Hepatocyte (in vitro differentiated cells): ENCODE data around the gene OSMR. TPM values are rescaled to one million over a fixed set of nuclear protein-coding genes. Genes with fewer than 3 reads are reported as not detected.
"Not testable (repeated sequence)": the region's sequence is repeated elsewhere in the genome, so short reads cannot be mapped to it uniquely, and the experiment has no call there.

Source experiments
- DNase-seq: peaks from one replicate; pipeline ENCODE4 v3.0.0-alpha.2; 2016; ENCODE audit warnings: low spot score
- H2AFZ ChIP-seq: fragments of 200-600 bp; sonication (generic); 2 replicates; pipeline ENCODE4 v1.6.0; 2016; ENCODE audit warnings: antibody characterized with exemption, mild to moderate bottlenecking
- H3K27ac ChIP-seq: fragments of 200-600 bp; sonication (generic); 2 replicates; pipeline ENCODE4 v1.5.1; 2016; ENCODE audit warnings: mild to moderate bottlenecking
- H3K27me3 ChIP-seq: fragments of 200-600 bp; sonication (generic); 2 replicates; pipeline ENCODE4 v1.6.1; 2016
- H3K36me3 ChIP-seq: fragments of 200-600 bp; sonication (generic); replicated peaks from 2 replicates; pipeline ENCODE4 v1.5.1; 2016; ENCODE audit warnings: low read depth; ENCODE audit not compliant: insufficient read depth
- H3K4me1 ChIP-seq: fragments of 200-600 bp; sonication (generic); 2 replicates; pipeline ENCODE4 v1.5.1; 2016; ENCODE audit warnings: mild to moderate bottlenecking, moderate library complexity; ENCODE audit not compliant: insufficient read depth
- H3K4me2 ChIP-seq: fragments of 200-600 bp; sonication (generic); 2 replicates; pipeline ENCODE4 v1.6.0; 2016
- H3K4me3 ChIP-seq: fragments of 200-600 bp; sonication (generic); 2 replicates; pipeline ENCODE4 v1.5.1; 2016; ENCODE audit warnings: mild to moderate bottlenecking
- H3K79me2 ChIP-seq: fragments of 200-600 bp; sonication (generic); 2 replicates; pipeline ENCODE4 v1.6.0; 2017; ENCODE audit warnings: mild to moderate bottlenecking
- H3K9me2 ChIP-seq: fragments of 200-600 bp; sonication (generic); replicated peaks from 2 replicates; pipeline ENCODE4 v1.6.0; 2017; ENCODE audit warnings: mild to moderate bottlenecking; ENCODE audit not compliant: insufficient read depth
- H3K9me3 ChIP-seq: fragments of 200-600 bp; sonication (generic); 2 replicates; pipeline ENCODE4 v1.5.1; 2016; ENCODE audit warnings: low read depth, mild to moderate bottlenecking
- H4K20me1 ChIP-seq: fragments of 200-600 bp; sonication (generic); 2 replicates; pipeline ENCODE4 v1.6.0; 2016; ENCODE audit warnings: mild to moderate bottlenecking; ENCODE audit not compliant: insufficient read depth, poor library complexity, severe bottlenecking
- EZH2 ChIP-seq: fragments of 200-600 bp; sonication (generic); IDR thresholded peaks from 2 replicates; pipeline ENCODE4 v1.6.1; 2016; ENCODE audit warnings: antibody characterized with exemption, mild to moderate bottlenecking, borderline replicate concordance
- EZH2phosphoT487 ChIP-seq: fragments of 200-600 bp; sonication (generic); IDR thresholded peaks from one replicate; pipeline ENCODE4 v1.6.1; 2018; ENCODE audit warnings: antibody characterized with exemption, mild to moderate bottlenecking, low read depth, moderate library complexity; ENCODE audit not compliant: unreplicated experiment, severe bottlenecking
- WGBS: methylation state at CpG from one replicate; pipeline ENCODE4 v1.1.6; 2016; ENCODE audit warnings: low lambda C conversion rate; ENCODE audit errors: missing lambda C conversion rate; 5-methylcytosine and 5-hydroxymethylcytosine counted together
- polyA plus RNA-seq: library from polyadenylated mRNA; unstranded; fragments of >200 nt; fragmentation: Nextera tagmentation; extraction: Ambion mirVana; gene quantifications from 2 replicates; pipeline ENCODE4 v1.2.1, GENCODE V29; 2016
- total RNA-seq: library from RNA; depleted of rRNA; stranded (reverse); fragments of >200 nt; gene quantifications from 2 replicates; pipeline ENCODE4 v1.2.3, GENCODE V29; 2014
- TF ChIP-seq, protein P1 (sequence below): fragments of 200-600 bp; sonication (generic); IDR thresholded peaks from 2 replicates; pipeline ENCODE4 v1.5.1; 2016; ENCODE audit warnings: antibody characterized with exemption, mild to moderate bottlenecking; ENCODE audit not compliant: poor library complexity

OSMR gene
- total and polyA plus RNA-seq, 2 experiments from 2014 or later = 15.1 to 17.6 TPM

- peaks cover 39% of the 10 kb centered on the region for H3K79me2 ChIP-seq
- TF ChIP-seq EZH2phosphoT487 = no peak
- TF ChIP-seq EZH2 = no peak
- TF ChIP-seq, protein P1, sequence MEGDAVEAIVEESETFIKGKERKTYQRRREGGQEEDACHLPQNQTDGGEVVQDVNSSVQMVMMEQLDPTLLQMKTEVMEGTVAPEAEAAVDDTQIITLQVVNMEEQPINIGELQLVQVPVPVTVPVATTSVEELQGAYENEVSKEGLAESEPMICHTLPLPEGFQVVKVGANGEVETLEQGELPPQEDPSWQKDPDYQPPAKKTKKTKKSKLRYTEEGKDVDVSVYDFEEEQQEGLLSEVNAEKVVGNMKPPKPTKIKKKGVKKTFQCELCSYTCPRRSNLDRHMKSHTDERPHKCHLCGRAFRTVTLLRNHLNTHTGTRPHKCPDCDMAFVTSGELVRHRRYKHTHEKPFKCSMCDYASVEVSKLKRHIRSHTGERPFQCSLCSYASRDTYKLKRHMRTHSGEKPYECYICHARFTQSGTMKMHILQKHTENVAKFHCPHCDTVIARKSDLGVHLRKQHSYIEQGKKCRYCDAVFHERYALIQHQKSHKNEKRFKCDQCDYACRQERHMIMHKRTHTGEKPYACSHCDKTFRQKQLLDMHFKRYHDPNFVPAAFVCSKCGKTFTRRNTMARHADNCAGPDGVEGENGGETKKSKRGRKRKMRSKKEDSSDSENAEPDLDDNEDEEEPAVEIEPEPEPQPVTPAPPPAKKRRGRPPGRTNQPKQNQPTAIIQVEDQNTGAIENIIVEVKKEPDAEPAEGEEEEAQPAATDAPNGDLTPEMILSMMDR = no peak
Measured at GRCh38 chr5:38847559-38848347, 1.9 kb downstream of the OSMR start.

GRCh38 chr5:38848637-38849036 is 2.8 kb downstream of the OSMR start:
- no peak for DNase-seq

More at GRCh38 chr5:38847559-38848347, 1.9 kb downstream of the OSMR start:
- peak overlapping the region; percentile 85 for H3K4me2 ChIP-seq
- no peaks in the 10 kb centered on the region for H3K36me3 ChIP-seq
- H3K4me3 ChIP-seq = no peak overlapping the region
- DNase-seq = no peak
- no peaks in the 10 kb centered on the region for H3K4me1 ChIP-seq
- H2AFZ ChIP-seq = no peak overlapping the region
- peaks cover 18% of the 10 kb centered on the region for H3K27me3 ChIP-seq
- H4K20me1 ChIP-seq = no peaks in the 10 kb centered on the region
- H3K9me3 ChIP-seq = no peaks in the 10 kb centered on the region
- H3K27ac ChIP-seq = no peak overlapping the region
- 75% methylated on average over 9 of the region's 9 CpGs for WGBS
- no peaks in the 10 kb centered on the region for H3K9me2 ChIP-seq

GRCh38 chr5:38851640-38852039 is 5.8 kb downstream of the OSMR start:
- not testable (repeated sequence) for H3K27ac ChIP-seq, H2AFZ ChIP-seq, DNase-seq, H3K9me3 ChIP-seq, H3K4me2 ChIP-seq, H4K20me1 ChIP-seq, H3K36me3 ChIP-seq, H3K4me3 ChIP-seq, H3K4me1 ChIP-seq, H3K9me2 ChIP-seq
- peaks cover 13% of the 10 kb centered on the region for H3K27me3 ChIP-seq
- H3K79me2 ChIP-seq = peaks cover 27% of the 10 kb centered on the region
- WGBS = 90% methylated on average over 5 of the region's 5 CpGs

More at GRCh38 chr5:38848637-38849036, 2.8 kb downstream of the OSMR start:
- H3K9me2 ChIP-seq = no peaks in the 10 kb centered on the region
- H3K79me2 ChIP-seq = peaks cover 36% of the 10 kb centered on the region
- H3K4me1 ChIP-seq = peaks cover 3% of the 10 kb centered on the region
- no peak overlapping the region for H2AFZ ChIP-seq
- H3K9me3 ChIP-seq = no peaks in the 10 kb centered on the region
- H3K36me3 ChIP-seq = no peaks in the 10 kb centered on the region
- H4K20me1 ChIP-seq = no peaks in the 10 kb centered on the region
- TF ChIP-seq EZH2phosphoT487 (no peak), EZH2 (no peak)
- TF ChIP-seq, protein P1 = no peak
- H3K4me2 ChIP-seq = no peak overlapping the region
- WGBS = 90% methylated on average over 2 of the region's 2 CpGs
- peaks cover 18% of the 10 kb centered on the region for H3K27me3 ChIP-seq
- no peak overlapping the region for H3K4me3 ChIP-seq
- H3K27ac ChIP-seq = no peak overlapping the region

DNA sequence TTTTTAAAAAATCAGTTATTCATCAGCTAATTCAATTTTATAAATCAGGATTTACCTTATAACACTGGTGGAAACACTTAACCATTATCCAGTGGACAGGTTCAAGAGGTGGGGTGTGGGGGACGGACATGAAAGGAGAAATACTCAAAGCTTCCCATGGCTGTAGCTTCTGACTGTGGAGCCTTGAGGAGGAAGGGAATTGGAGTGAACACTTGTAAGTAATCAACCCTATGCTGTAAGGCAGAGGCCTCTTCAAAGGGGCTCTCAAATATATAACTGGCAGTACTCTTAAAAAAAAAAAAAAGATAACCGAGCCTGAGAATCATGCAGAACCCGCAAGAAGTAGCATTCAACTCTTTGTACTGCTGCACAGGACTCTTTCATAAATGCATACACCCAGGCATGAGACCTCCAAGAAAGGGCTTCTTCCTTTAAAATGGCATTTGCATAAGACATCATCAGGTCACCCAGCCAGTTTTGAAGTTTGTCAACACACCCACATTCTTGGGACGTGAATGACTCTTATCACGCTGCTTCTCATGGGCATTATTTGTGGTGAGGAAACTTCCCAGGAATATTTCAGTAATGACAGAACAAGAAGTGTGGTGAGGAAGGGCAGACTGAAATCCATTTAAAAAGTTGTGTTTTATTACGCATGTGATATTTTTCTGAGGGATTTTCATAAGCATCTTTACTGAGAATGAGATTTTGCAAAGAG is 8.1 kb downstream of the OSMR start:
- H3K4me1 ChIP-seq = peaks cover 4% of the 10 kb centered on the region
- no peaks in the 10 kb centered on the region for H3K36me3 ChIP-seq
- no peaks in the 10 kb centered on the region for H3K9me2 ChIP-seq
- no peaks in the 10 kb centered on the region for H4K20me1 ChIP-seq
- 77% methylated on average over 6 of the region's 6 CpGs for WGBS
- H3K9me3 ChIP-seq = no peaks in the 10 kb centered on the region
- peak; percentile 44 for DNase-seq
- peaks cover 21% of the 10 kb centered on the region for H3K79me2 ChIP-seq
- H3K27me3 ChIP-seq = no peaks in the 10 kb centered on the region
- TF ChIP-seq, protein P1 = no peak
- TF ChIP-seq EZH2phosphoT487 = no peak
- TF ChIP-seq EZH2 = no peak
- no peak overlapping the region for H2AFZ ChIP-seq
- peak overlapping the region; percentile 41 for H3K27ac ChIP-seq
- H3K4me2 ChIP-seq = peak overlapping the region; percentile 26
- H3K4me3 ChIP-seq = no peak overlapping the region
